ENCODE results near the gene ALOX5. TPM values are rescaled to one million over a fixed set of nuclear protein-coding genes. Genes with fewer than 3 reads are reported as not detected.

The ALOX5 gene
- total RNA-seq, 2 experiments from 2014 or later, result 0.62 to 0.96 TPM

DNA sequence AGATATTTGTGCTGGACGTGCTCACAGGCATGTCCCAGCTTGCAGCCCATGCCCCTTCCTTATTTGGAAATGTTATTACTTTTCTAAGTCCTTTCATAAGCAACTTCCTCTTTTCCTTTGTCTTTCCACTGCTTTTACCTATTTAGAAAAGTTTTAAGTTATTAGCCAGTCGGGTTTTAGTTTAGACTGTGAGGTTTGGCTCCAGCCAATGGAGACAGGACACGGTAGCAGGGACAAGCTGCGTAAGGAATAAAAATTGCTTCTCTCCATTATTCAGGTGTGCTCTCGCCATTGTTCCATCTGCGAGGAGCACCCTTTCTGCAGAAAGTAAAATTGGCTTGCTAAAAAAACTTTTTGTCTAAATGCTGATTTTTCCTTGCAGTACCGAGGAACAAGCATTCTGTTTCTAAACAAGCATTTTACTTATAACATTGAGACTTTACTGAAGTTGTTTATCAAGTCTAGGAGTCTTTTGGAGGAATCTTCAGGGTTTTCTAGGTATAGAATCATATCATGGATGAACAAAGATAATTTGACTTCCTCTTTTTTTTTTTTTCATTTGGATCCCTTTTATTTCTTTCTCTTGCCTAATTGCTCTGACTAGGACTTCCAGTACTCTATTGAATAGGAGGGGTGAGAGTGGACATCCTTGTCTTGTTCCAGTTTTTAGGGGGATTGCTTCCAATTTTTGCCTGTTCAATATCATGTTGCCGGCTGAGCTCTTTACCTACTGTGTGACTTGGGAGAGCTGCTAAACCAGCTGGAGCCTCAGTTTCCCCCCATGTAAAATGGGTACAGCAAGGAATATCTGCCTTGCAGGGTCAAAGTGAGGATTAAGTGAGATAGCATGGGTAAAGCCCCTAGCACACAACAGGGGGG lies 63.8 kb downstream of the ALOX5 start:
- H3K27ac Mint-ChIP-seq, result no peak overlapping the region
- H3K9me3 Mint-ChIP-seq, result no peaks in the 10 kb centered on the region
- H3K4me3 Mint-ChIP-seq, result no peak overlapping the region
- H3K4me1 Mint-ChIP-seq, result peaks cover 18% of the 10 kb centered on the region
- DNase-seq, result no peak
- H3K27me3 Mint-ChIP-seq, result no peaks in the 10 kb centered on the region
- H3K36me3 Mint-ChIP-seq, result no peaks in the 10 kb centered on the region

DNA sequence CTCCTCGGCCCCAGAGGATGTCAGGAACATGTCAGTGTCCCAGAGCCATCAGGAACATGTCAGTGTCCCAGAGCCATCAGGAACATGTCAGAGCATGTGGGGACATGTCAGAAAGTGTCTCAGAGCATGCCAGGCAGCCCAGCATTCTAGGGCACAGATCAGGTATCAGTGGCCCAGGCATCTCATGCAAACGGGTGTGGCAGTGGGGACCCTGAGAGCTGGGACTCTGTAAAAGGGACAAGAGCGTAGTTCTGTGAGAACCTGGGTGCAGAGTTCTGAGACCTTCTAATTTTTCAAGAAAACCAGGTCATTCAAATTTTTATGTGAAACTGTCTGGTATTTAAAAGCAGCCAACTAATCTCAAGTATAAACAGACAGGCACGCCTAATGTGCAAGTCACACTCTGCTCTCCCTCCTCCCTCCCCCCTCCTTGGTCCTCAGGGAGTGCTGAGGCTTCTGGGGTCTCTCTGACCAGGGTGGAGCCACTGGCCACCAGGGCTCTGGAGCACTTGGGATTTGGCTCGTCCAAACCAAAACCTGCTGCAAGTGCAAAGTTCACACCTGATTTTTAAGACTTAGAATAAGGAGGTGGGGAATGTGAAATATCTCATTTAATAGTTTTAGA lies 64.6 kb downstream of the ALOX5 start:
- no peak for DNase-seq
- Mint-ChIP-seq H3K36me3 (no peaks in the 10 kb centered on the region), H3K27me3 (no peaks in the 10 kb centered on the region), H3K4me3 (no peak overlapping the region), H3K4me1 (peaks cover 10% of the 10 kb centered on the region), H3K9me3 (no peaks in the 10 kb centered on the region), H3K27ac (no peak overlapping the region)

DNA sequence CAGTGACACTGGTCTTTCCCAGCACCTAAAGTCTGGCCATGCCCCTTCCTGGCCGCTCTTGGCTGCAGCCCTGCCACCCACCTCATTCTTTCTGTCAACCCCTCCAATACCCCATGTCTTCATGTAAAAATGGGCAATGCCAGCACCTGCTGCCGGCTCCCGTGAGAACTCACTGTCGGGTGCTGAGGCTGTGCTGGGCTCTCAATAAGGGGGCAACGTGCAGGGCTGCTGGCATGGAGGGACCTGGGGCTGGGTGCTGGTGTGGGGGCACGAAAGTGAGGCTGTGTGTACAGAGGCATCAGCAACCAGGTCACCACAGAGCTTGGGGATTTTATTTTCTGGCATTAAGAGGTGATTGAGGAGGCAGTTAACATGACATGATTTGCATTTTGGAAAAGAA lies 65.3 kb downstream of the ALOX5 start:
- no peak overlapping the region for H3K4me3 Mint-ChIP-seq
- H3K9me3 Mint-ChIP-seq, result no peaks in the 10 kb centered on the region
- DNase-seq, result no peak
- H3K4me1 Mint-ChIP-seq, result peaks cover 2% of the 10 kb centered on the region
- H3K36me3 Mint-ChIP-seq, result no peaks in the 10 kb centered on the region
- no peak overlapping the region for H3K27ac Mint-ChIP-seq
- no peaks in the 10 kb centered on the region for H3K27me3 Mint-ChIP-seq

DNA sequence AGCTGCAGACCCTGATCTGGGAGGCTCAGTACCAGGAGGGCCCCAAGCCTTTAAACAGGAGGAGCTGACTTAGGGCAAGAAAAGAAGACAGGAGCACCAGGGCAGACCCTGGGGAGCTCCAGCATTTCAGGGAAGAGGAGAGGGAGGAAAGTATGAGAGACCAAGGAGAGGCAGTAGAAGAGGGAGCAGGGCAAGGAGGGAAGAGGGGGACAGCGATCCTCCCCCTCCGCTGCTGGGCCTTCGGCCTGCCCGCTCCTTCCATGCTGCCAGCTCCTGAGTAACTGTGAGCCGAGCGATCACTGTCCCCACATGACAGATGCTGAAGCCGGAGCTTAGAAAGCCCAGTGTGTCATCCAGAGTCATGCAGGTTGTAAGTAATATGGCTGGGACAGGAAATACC lies 65.9 kb downstream of the ALOX5 start:
- Mint-ChIP-seq H3K4me1 (no peaks in the 10 kb centered on the region), H3K36me3 (no peaks in the 10 kb centered on the region), H3K27me3 (no peaks in the 10 kb centered on the region), H3K4me3 (no peak overlapping the region), H3K9me3 (no peaks in the 10 kb centered on the region), H3K27ac (no peak overlapping the region)
- DNase-seq, result no peak

DNA sequence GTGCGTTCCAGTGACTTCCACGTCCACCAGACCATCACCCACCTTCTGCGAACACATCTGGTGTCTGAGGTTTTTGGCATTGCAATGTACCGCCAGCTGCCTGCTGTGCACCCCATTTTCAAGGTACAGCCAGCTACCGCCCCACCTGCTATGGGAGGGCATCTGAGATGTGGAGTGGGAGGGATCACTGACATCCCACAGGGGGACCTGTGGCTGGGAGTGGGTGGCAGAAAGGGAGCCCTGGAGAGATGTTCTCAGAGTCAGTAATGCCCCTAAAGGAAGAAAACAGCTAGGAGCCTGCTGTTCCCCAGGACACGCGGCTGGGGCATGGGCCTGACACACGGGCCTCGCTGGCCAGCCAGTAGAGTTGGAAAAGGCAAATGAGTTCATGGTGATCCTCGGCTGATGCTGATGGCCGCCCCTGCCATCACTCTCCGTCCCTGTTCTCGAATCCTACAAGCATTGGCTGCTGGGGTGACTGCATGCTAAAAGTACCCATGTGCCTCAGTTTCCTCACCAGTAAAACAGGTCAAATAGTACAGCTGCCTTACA lies 66.6 kb downstream of the ALOX5 start:
- Mint-ChIP-seq H3K27me3 (no peaks in the 10 kb centered on the region), H3K4me3 (no peak overlapping the region), H3K4me1 (no peaks in the 10 kb centered on the region), H3K27ac (no peak overlapping the region), H3K9me3 (no peaks in the 10 kb centered on the region), H3K36me3 (no peaks in the 10 kb centered on the region)
- no peak for DNase-seq

DNA sequence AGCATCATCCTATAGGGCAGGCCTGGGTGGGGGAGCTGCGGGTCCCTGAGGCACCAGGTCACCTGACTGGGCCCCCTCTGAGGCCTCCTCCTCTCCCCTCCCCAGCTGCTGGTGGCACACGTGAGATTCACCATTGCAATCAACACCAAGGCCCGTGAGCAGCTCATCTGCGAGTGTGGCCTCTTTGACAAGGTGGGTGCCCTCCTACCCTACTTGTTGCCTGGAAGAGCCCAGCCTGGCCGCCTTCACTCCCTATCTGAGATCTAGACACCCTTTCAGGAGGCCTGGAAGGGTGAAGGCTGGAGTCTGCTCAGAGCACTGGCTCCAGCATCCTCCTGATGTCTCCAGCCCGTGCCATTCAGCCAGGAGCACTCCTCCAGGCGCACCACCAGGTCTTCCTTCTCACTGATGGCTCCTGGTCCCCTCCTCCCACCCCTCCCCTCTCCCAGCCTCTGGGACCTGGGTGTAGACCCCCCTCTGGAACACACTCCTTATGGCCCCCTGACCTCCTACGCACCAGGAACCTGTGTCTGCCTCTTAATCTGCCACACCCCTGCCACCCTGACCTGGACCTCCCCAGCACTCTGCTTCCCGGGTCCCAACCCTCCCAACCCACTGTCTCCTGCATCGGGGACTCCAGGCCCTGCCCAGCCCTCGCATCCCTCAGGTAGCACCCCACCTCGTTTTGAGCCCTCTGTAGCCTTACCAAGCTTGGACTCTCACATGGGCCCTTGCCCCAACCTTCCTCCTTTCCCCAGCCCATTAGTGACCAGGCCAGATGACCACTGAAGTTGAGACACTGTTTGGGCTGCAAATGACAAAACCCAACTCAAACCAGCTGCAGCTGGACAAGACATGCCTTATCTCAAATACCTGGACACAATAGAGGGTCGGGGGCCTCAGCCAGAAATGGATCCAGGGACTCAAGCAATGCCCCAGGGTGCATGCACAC lies 67.5 kb downstream of the ALOX5 start:
- Mint-ChIP-seq H3K4me3 (no peak overlapping the region), H3K9me3 (no peaks in the 10 kb centered on the region), H3K36me3 (no peaks in the 10 kb centered on the region), H3K4me1 (no peaks in the 10 kb centered on the region), H3K27me3 (no peaks in the 10 kb centered on the region), H3K27ac (no peak overlapping the region)
- no peak for DNase-seq

DNA sequence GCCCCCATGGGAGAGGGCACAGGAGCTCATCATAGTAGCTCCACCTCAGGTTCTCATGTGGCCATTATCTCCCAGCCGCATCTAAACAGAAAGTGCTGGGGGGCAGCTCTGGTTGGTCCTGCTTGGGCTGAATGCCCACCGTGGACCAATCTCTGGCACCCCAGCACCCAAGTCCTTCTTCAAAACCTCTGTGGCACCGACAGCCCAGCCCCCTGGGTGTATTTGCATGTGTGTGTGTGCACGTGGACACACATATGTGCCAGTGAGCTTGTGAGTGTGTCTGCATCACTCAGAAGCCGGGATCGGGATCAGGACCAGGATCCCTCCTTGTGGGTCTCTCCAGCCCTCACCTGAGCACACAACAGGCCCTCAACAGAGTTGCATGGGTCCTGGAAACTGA lies 68.2 kb downstream of the ALOX5 start:
- no peak overlapping the region for H3K27ac Mint-ChIP-seq
- no peaks in the 10 kb centered on the region for H3K27me3 Mint-ChIP-seq
- H3K4me3 Mint-ChIP-seq, result no peak overlapping the region
- H3K9me3 Mint-ChIP-seq, result no peaks in the 10 kb centered on the region
- no peak for DNase-seq
- no peaks in the 10 kb centered on the region for H3K36me3 Mint-ChIP-seq
- H3K4me1 Mint-ChIP-seq, result no peaks in the 10 kb centered on the region

DNA sequence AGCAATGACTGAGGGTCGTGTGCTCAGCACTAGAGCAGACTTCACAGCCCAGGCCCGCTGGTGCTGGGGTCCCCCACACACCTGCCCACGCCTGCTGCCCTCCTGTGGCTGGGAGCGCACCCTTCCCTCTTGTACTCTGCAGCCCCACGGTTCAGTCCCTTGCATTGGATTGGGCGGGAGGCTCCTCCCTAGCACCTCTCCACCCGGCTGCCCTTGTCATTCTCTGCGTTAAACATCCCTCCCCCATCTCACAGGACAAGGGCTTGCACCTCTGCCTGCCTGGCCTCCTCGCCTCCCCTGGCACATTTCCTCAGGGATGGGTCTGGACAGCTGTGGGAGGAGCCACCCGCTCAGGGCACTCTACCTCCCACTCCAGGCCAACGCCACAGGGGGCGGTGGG lies 68.6 kb downstream of the ALOX5 start:
- Mint-ChIP-seq H3K27me3 (no peaks in the 10 kb centered on the region), H3K4me3 (no peak overlapping the region), H3K4me1 (no peaks in the 10 kb centered on the region), H3K9me3 (no peaks in the 10 kb centered on the region), H3K36me3 (no peaks in the 10 kb centered on the region), H3K27ac (no peak overlapping the region)
- no peak for DNase-seq

DNA sequence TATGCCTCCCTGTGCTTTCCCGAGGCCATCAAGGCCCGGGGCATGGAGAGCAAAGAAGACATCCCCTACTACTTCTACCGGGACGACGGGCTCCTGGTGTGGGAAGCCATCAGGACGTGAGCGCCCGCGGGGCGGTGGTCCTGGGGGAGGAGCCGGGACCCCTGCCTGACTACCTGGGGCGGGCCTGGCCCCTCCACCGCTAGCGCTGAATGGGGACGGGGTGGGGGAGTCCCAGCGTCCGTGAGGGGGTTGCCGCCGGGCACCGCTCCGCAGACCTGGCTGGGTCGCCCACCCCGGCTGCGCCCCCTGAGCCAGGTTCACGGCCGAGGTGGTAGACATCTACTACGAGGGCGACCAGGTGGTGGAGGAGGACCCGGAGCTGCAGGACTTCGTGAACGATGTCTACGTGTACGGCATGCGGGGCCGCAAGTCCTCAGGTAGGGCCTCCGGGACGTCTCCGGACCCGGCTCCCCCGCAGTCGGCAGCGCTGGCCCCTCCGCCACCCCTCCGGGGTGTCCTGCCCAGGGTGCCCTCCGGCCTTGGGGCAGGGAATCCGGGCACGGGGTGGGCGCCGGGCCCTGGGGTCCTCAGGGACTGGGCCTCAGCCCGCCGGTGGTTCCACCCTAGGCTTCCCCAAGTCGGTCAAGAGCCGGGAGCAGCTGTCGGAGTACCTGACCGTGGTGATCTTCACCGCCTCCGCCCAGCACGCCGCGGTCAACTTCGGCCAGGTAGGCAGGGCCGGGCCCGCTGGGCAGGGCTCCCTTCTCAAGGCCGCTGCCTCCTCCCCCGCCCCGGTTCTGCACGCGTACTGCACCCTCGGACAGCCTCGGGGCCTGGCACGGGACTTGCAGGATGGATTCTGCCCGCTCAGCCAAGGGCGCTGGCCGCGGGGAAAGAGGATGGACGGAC lies 69.3 kb downstream of the ALOX5 start:
- no peak overlapping the region for H3K4me3 Mint-ChIP-seq
- H3K36me3 Mint-ChIP-seq, result no peaks in the 10 kb centered on the region
- no peaks in the 10 kb centered on the region for H3K4me1 Mint-ChIP-seq
- no peak for DNase-seq
- H3K9me3 Mint-ChIP-seq, result no peaks in the 10 kb centered on the region
- no peak overlapping the region for H3K27ac Mint-ChIP-seq
- no peaks in the 10 kb centered on the region for H3K27me3 Mint-ChIP-seq

DNA sequence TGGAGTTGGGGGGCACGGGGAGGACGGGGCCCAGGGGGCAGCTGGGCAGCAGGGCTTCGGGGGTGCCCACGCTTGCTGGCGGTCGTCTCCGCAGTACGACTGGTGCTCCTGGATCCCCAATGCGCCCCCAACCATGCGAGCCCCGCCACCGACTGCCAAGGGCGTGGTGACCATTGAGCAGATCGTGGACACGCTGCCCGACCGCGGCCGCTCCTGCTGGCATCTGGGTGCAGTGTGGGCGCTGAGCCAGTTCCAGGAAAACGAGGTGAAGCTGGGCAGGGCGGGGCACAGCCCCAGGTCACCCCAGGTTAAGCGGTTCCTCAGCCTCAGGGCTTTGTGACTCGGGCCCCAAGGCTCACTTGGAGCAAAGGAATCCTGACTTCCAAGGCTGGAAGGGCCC lies 70.0 kb downstream of the ALOX5 start:
- Mint-ChIP-seq H3K27ac (no peak overlapping the region), H3K4me1 (no peaks in the 10 kb centered on the region)

DNA sequence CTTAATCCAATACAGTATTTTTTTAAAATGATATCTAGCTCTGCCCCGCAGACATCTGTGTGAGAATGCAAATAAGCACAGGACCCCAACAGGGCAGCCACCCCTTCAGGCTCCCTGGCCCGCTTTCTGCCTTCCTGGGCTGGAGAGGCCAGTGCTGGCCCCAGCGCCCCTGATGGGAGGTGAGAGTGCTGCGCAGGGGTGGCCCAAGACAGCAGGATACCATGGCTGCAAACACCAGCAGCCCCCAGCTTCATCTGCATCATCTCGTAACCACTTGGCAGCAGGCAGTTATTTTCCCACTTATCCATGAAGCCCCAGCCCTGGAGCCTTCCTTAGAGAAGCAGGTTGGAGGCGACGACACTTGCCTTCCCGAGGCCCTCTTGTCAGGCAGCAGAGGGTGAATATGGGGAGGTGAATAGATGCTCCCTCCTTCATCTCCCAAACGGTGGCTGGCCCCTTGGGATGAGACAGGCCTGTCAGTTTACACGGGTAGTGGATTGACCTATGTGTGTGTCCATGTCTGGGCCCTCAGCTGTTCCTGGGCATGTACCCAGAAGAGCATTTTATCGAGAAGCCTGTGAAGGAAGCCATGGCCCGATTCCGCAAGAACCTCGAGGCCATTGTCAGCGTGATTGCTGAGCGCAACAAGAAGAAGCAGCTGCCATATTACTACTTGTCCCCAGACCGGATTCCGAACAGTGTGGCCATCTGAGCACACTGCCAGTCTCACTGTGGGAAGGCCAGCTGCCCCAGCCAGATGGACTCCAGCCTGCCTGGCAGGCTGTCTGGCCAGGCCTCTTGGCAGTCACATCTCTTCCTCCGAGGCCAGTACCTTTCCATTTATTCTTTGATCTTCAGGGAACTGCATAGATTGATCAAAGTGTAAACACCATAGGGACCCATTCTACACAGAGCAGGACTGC lies 71.2 kb downstream of the ALOX5 start:
- H3K4me3 Mint-ChIP-seq, result no peak overlapping the region
- no peaks in the 10 kb centered on the region for H3K9me3 Mint-ChIP-seq
- DNase-seq, result no peak
- no peak overlapping the region for H3K27ac Mint-ChIP-seq
- H3K4me1 Mint-ChIP-seq, result no peaks in the 10 kb centered on the region
- no peaks in the 10 kb centered on the region for H3K27me3 Mint-ChIP-seq
- H3K36me3 Mint-ChIP-seq, result no peaks in the 10 kb centered on the region

More for the DNA sequence above, 70.0 kb downstream of the ALOX5 start:
- Mint-ChIP-seq H3K9me3 (no peaks in the 10 kb centered on the region), H3K4me3 (no peak overlapping the region), H3K36me3 (no peaks in the 10 kb centered on the region), H3K27me3 (no peaks in the 10 kb centered on the region)
- no peak for DNase-seq

DNA sequence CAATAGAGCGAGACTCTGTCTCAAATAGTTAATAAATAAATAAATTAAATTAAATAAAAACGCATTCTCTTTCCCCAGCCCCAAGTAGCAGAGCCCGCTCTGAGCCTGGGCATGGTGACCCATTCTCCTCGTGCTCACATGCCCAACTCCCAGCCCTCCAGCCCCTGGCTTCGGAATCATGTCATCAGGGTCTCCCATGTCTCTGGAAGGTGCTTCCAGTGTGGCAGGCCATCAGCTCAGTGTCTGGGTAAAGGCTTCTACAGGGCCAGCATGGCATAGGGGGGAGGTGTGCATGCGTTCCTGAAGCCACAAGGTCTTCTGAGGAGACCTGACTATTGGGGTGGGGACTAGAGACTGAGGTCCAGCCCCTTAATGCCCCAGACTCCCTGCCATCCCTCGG lies 72.8 kb downstream of the ALOX5 start:
- H3K4me1 Mint-ChIP-seq, result no peaks in the 10 kb centered on the region
- no peaks in the 10 kb centered on the region for H3K36me3 Mint-ChIP-seq
- H3K9me3 Mint-ChIP-seq, result no peaks in the 10 kb centered on the region
- no peak for DNase-seq
- H3K27me3 Mint-ChIP-seq, result no peaks in the 10 kb centered on the region
- H3K4me3 Mint-ChIP-seq, result no peak overlapping the region
- H3K27ac Mint-ChIP-seq, result no peak overlapping the region

DNA sequence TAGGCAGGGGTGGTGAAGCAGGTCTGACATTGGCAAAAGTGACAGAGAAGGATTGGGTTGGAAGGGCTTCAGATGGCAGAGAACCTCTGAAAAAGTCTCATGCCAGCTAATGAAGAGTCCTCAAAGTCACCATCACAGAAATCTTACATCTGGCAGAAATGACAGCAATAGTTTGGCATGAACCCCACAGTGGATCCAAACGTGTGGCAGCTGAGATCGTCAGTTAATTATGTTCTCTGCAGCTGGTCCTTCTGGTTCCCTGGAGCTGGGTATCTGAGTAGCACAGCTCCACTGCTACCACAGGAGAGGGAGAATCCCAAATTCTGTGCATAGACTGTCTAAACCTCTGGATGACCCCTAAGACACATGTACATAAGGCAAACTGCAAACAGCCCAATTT lies 73.4 kb downstream of the ALOX5 start:
- Mint-ChIP-seq H3K27ac (no peak overlapping the region), H3K4me3 (no peak overlapping the region), H3K27me3 (no peaks in the 10 kb centered on the region), H3K9me3 (no peaks in the 10 kb centered on the region), H3K36me3 (no peaks in the 10 kb centered on the region), H3K4me1 (peaks cover 1% of the 10 kb centered on the region)
- DNase-seq, result no peak
